Liver (tissue), 9 donors: Measurements from ENCODE around the gene PPP2R2C. TPM values are rescaled to one million over a fixed set of nuclear protein-coding genes. Genes with fewer than 3 reads are reported as not detected.

ENCODE experiments used
- DNase-seq: peaks from one replicate; pipeline ENCODE4 v3.0.0-alpha.2; 2017; ENCODE audit warnings: low spot score
- H3K27ac ChIP-seq, 2 donors: one replicate each; pipeline ENCODE4 v1.7.0; 2013; ENCODE audit warnings: inconsistent platforms in 2 of 2, low read length in 2 of 2, control low read depth in 1 of 2, low read depth in 1 of 2, mild to moderate bottlenecking in 1 of 2
- H3K27me3 ChIP-seq, 4 donors: one replicate each; pipeline versions ENCODE4 v1.6.1 to v1.7.0; 2013; ENCODE audit warnings: low read length in 3 of 4, inconsistent platforms in 1 of 4, mild to moderate bottlenecking in 1 of 4, moderate library complexity in 1 of 4; ENCODE audit not compliant: control insufficient read depth in 4 of 4, insufficient read depth in 4 of 4
- H3K36me3 ChIP-seq, 4 donors: one replicate each; pipeline versions ENCODE4 v1.6.1 to v1.7.0; 2013; ENCODE audit warnings: low read length in 3 of 4, mild to moderate bottlenecking in 3 of 4, low read depth in 1 of 4, moderate library complexity in 1 of 4; ENCODE audit not compliant: control insufficient read depth in 4 of 4, insufficient read depth in 3 of 4
- H3K4me1 ChIP-seq, 4 donors: one replicate each; pipeline versions ENCODE4 v1.6.1 to v1.7.0; 2013; ENCODE audit warnings: low read length in 3 of 4, mild to moderate bottlenecking in 3 of 4, moderate library complexity in 1 of 4; ENCODE audit not compliant: control insufficient read depth in 4 of 4, insufficient read depth in 4 of 4
- H3K4me3 ChIP-seq, 3 donors: one replicate each; pipeline versions ENCODE4 v1.6.1 to v1.7.0; 2013; ENCODE audit warnings: low read length in 3 of 3, control low read depth in 1 of 3, low read depth in 1 of 3, mild to moderate bottlenecking in 1 of 3
- H3K9ac ChIP-seq, 2 donors: one replicate each; pipeline ENCODE4 v1.7.0; 2013; ENCODE audit warnings: low read length in 2 of 2, mild to moderate bottlenecking in 2 of 2, moderate library complexity in 2 of 2, control low read depth in 1 of 2, low read depth in 1 of 2
- H3K9me3 ChIP-seq, 4 donors: one replicate each; pipeline versions ENCODE4 v1.6.1 to v1.7.0; 2013; ENCODE audit warnings: low read length in 3 of 4; ENCODE audit not compliant: control insufficient read depth in 4 of 4
- EGR1 ChIP-seq, 2 donors: IDR thresholded peaks; 2 replicates each; pipeline ENCODE4 v1.6.1; 2016 to 2018; ENCODE audit warnings: antibody characterized with exemption in 2 of 2, low read depth in 2 of 2
- FOXA1 ChIP-seq: IDR thresholded peaks from 2 replicates; pipeline ENCODE4 v1.6.1; 2016; ENCODE audit warnings: antibody characterized with exemption
- FOXA2 ChIP-seq: IDR thresholded peaks from 2 replicates; pipeline ENCODE4 v1.6.1; 2016; ENCODE audit warnings: antibody characterized with exemption
- GABPA ChIP-seq, 2 donors: IDR thresholded peaks in 1 of 2; conservative IDR thresholded peaks in 1 of 2; 2 replicates each; pipeline ENCODE4 v1.6.1; 2016; ENCODE audit warnings: antibody characterized with exemption in 2 of 2, mild to moderate bottlenecking in 1 of 2, moderate library complexity in 1 of 2
- HNF4A ChIP-seq, 2 donors: conservative IDR thresholded peaks; 2 replicates each; pipeline ENCODE4 v1.6.1; 2016; ENCODE audit warnings: antibody characterized with exemption in 2 of 2, mild to moderate bottlenecking in 2 of 2
- HNF4G ChIP-seq: IDR thresholded peaks from 2 replicates; pipeline ENCODE4 v1.6.1; 2016; ENCODE audit warnings: antibody characterized with exemption
- JUND ChIP-seq, 2 donors: IDR thresholded peaks; 2 replicates each; pipeline ENCODE4 v1.6.1; 2016; ENCODE audit warnings: antibody characterized with exemption in 2 of 2
- RAD21 ChIP-seq, 2 donors: IDR thresholded peaks; 2 replicates each; pipeline ENCODE4 v1.6.1; 2016; ENCODE audit warnings: antibody characterized with exemption in 2 of 2, mild to moderate bottlenecking in 2 of 2
- RXRA ChIP-seq, 2 donors: IDR thresholded peaks; 2 replicates each; pipeline ENCODE4 v1.6.1; 2017 to 2018; ENCODE audit warnings: antibody characterized with exemption in 2 of 2, mild to moderate bottlenecking in 1 of 2
- SP1 ChIP-seq: IDR thresholded peaks from 2 replicates; pipeline ENCODE4 v1.6.1; 2018; ENCODE audit warnings: antibody characterized with exemption, mild to moderate bottlenecking
- TAF1 ChIP-seq: conservative IDR thresholded peaks from 2 replicates; pipeline ENCODE4 v1.6.1; 2016; ENCODE audit warnings: antibody characterized with exemption, mild to moderate bottlenecking
- YY1 ChIP-seq: IDR thresholded peaks from 2 replicates; pipeline ENCODE4 v1.6.1; 2016; ENCODE audit warnings: antibody characterized with exemption, mild to moderate bottlenecking
- WGBS: extraction: QIAGEN DNeasy Blood & Tissue Kit; methylation state at CpG from one replicate; pipeline ENCODE4 v1.1.7; 2013; 5-methylcytosine and 5-hydroxymethylcytosine counted together
- polyA plus RNA-seq, 2 donors: library from polyadenylated mRNA; stranded (reverse) in 1 of 2; unstranded in 1 of 2; fragments of 200-250 nt in 1 of 2; fragments of >200 nt in 1 of 2; fragmentation: Nextera tagmentation in 1 of 2; extraction: Ambion mirVana in 1 of 2; gene quantifications; one replicate each; pipeline versions ENCODE4 v1.2.1 to v1.2.3, GENCODE V29; 2013 to 2015
- total RNA-seq, 2 donors: library from RNA; depleted of rRNA; stranded (reverse); fragments of >200 nt; gene quantifications; one replicate each; pipeline ENCODE4 v1.2.3, GENCODE V29; 2014
- TF ChIP-seq, protein P1 (sequence below): fragments of 150-350 bp; IDR thresholded peaks from 2 replicates; pipeline ENCODE4 v1.5.1; 2017; ENCODE audit warnings: improper control_type of control experiment, low read depth, low read length; ENCODE audit not compliant: missing input control
- TF ChIP-seq, protein P2 (sequence below): IDR thresholded peaks from 2 replicates; pipeline ENCODE4 v1.6.1; 2016; ENCODE audit warnings: antibody characterized with exemption
- TF ChIP-seq, protein P3 (sequence below): IDR thresholded peaks from 2 replicates; pipeline ENCODE4 v1.6.1; 2016; ENCODE audit warnings: antibody characterized with exemption, mild to moderate bottlenecking
- TF ChIP-seq, protein P4 (sequence below): IDR thresholded peaks from 2 replicates; pipeline ENCODE4 v1.6.1; 2016; ENCODE audit warnings: antibody characterized with exemption
- TF ChIP-seq, protein P5 (sequence below): IDR thresholded peaks from 2 replicates; pipeline ENCODE4 v1.6.1; 2016; ENCODE audit warnings: antibody characterized with exemption
- donor health status: healthy.
- donor health status: healthy.
- donor health status: healthy.
- donor health status: healthy.
- donor health status: healthy.

Gene PPP2R2C
- total and polyA plus RNA-seq, 4 donors = under 0.01 to 0.01 TPM; not detected in 2

DNA sequence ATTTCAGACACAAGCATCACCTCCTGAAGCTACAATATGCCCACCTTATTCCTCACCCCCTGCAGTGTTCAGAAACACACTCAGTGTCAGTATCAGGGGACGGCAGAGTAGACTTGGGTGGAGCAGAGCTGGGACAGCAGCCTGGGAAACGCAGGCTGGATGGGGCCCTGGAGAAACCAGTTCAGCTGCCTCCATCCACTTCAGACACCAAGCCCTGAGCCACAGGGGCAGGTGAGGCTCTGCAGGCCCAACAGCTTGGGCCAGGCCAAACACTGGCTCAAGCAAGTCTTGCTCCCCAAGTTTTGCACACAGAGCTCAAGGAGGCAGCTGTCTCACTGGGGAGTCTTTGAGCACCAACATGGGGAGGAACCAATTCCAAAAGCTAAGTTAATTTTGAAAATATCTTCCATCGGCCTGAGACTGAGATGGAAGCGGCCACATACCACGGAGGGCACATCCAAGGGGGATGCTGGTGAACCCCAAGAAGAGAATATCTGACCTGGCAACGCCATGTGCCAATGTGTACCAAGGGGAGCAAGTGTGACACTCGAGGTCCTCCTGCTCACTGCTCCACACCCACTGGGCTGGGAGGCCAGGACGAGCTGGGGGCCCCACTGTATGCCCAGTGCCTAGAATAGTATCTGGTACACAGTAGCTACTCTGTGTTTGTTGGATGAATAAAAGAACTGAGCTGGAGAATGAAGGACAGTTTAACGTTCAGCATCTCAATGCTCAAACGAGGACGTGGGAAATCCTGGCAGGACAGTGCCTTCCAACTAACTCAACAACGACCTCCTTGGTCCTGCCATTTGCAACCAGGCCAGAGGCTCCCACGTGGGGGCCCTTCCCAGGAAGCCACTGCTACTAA is 45.6 kb downstream of the PPP2R2C start:
- Histone ChIP-seq H3K9me3 (no peaks in the 10 kb centered on the region), H3K9ac (no peak overlapping the region), H3K4me3 (no peak overlapping the region), H3K27me3 (peaks cover 0 to 3% (median 1%) of the 10 kb centered on the region in 4 donors), H3K36me3 (no peaks in the 10 kb centered on the region), H3K27ac (no peak overlapping the region), H3K4me1 (no peaks in the 10 kb centered on the region)
- no peak for DNase-seq
- TF ChIP-seq, protein P1, sequence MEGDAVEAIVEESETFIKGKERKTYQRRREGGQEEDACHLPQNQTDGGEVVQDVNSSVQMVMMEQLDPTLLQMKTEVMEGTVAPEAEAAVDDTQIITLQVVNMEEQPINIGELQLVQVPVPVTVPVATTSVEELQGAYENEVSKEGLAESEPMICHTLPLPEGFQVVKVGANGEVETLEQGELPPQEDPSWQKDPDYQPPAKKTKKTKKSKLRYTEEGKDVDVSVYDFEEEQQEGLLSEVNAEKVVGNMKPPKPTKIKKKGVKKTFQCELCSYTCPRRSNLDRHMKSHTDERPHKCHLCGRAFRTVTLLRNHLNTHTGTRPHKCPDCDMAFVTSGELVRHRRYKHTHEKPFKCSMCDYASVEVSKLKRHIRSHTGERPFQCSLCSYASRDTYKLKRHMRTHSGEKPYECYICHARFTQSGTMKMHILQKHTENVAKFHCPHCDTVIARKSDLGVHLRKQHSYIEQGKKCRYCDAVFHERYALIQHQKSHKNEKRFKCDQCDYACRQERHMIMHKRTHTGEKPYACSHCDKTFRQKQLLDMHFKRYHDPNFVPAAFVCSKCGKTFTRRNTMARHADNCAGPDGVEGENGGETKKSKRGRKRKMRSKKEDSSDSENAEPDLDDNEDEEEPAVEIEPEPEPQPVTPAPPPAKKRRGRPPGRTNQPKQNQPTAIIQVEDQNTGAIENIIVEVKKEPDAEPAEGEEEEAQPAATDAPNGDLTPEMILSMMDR = no peak
- no peak for TF ChIP-seq HNF4G
- no peak for TF ChIP-seq EGR1 (IDR thresholded peaks at IDR 0.05; ENCODE audit: low read depth in 2 of 2)
- no peak for TF ChIP-seq HNF4A (conservative IDR thresholded peaks at IDR 0.05)
- TF ChIP-seq FOXA2 = no peak
- no peak for TF ChIP-seq TAF1
- no peak for TF ChIP-seq SP1
- no peak for TF ChIP-seq RXRA (IDR thresholded peaks at IDR 0.05)
- TF ChIP-seq, protein P2, sequence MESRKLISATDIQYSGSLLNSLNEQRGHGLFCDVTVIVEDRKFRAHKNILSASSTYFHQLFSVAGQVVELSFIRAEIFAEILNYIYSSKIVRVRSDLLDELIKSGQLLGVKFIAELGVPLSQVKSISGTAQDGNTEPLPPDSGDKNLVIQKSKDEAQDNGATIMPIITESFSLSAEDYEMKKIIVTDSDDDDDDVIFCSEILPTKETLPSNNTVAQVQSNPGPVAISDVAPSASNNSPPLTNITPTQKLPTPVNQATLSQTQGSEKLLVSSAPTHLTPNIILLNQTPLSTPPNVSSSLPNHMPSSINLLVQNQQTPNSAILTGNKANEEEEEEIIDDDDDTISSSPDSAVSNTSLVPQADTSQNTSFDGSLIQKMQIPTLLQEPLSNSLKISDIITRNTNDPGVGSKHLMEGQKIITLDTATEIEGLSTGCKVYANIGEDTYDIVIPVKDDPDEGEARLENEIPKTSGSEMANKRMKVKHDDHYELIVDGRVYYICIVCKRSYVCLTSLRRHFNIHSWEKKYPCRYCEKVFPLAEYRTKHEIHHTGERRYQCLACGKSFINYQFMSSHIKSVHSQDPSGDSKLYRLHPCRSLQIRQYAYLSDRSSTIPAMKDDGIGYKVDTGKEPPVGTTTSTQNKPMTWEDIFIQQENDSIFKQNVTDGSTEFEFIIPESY = no peak
- TF ChIP-seq, protein P3, sequence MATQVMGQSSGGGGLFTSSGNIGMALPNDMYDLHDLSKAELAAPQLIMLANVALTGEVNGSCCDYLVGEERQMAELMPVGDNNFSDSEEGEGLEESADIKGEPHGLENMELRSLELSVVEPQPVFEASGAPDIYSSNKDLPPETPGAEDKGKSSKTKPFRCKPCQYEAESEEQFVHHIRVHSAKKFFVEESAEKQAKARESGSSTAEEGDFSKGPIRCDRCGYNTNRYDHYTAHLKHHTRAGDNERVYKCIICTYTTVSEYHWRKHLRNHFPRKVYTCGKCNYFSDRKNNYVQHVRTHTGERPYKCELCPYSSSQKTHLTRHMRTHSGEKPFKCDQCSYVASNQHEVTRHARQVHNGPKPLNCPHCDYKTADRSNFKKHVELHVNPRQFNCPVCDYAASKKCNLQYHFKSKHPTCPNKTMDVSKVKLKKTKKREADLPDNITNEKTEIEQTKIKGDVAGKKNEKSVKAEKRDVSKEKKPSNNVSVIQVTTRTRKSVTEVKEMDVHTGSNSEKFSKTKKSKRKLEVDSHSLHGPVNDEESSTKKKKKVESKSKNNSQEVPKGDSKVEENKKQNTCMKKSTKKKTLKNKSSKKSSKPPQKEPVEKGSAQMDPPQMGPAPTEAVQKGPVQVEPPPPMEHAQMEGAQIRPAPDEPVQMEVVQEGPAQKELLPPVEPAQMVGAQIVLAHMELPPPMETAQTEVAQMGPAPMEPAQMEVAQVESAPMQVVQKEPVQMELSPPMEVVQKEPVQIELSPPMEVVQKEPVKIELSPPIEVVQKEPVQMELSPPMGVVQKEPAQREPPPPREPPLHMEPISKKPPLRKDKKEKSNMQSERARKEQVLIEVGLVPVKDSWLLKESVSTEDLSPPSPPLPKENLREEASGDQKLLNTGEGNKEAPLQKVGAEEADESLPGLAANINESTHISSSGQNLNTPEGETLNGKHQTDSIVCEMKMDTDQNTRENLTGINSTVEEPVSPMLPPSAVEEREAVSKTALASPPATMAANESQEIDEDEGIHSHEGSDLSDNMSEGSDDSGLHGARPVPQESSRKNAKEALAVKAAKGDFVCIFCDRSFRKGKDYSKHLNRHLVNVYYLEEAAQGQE = no peak
- TF ChIP-seq, protein P4, sequence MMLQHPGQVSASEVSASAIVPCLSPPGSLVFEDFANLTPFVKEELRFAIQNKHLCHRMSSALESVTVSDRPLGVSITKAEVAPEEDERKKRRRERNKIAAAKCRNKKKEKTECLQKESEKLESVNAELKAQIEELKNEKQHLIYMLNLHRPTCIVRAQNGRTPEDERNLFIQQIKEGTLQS = no peak
- TF ChIP-seq FOXA1 = no peak
- TF ChIP-seq GABPA (IDR thresholded peaks at IDR 0.05 in 1 of 2, conservative IDR thresholded peaks at IDR 0.05 in 1 of 2) = no peak
- TF ChIP-seq JUND (IDR thresholded peaks at IDR 0.05) = no peak
- no peak for TF ChIP-seq YY1
- TF ChIP-seq, protein P5, sequence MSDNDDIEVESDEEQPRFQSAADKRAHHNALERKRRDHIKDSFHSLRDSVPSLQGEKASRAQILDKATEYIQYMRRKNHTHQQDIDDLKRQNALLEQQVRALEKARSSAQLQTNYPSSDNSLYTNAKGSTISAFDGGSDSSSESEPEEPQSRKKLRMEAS = no peak
- no peak for TF ChIP-seq RAD21 (IDR thresholded peaks at IDR 0.05)
- WGBS = 50% methylated on average over 13 of the region's 13 CpGs
